SH-SY5Y (cell line): ENCODE results near the gene CCAR1.

Source experiments
- GATA2 ChIP-seq: IDR thresholded peaks from 2 replicates; pipeline ENCODE4 v1.6.1; 2011; ENCODE audit warnings: mild to moderate bottlenecking, low read depth, low read length
- GATA3 ChIP-seq: IDR thresholded peaks from 2 replicates; pipeline ENCODE4 v1.6.1; 2011; ENCODE audit warnings: low read depth, mild to moderate bottlenecking, low read length, moderate library complexity

GRCh38 chr10:68790476-68790875 is 69.4 kb downstream of the CCAR1 start:
- TF ChIP-seq GATA2: no peak
- TF ChIP-seq GATA3: no peak
